Panc1 (cell line): ENCODE measurements around the gene MID1IP1. TPM values are rescaled to one million over a fixed set of nuclear protein-coding genes. Genes with fewer than 3 reads are reported as not detected.

Experiments used
- ATAC-seq: fragments of 200-7000 bp; cut with Tn5 transposase; 2 replicates; pipeline ENCODE4 v1.9.1; 2020; ENCODE audit warnings: mild to moderate bottlenecking, moderate library complexity
- Bru-seq: library from RNA; stranded (reverse); fragments of 400-500 nt; gene quantifications from one replicate; lab custom pipeline; 2021; lab: Mats Ljungman, UMichigan
- BruChase-seq, 2 experiments: library from RNA; stranded (reverse); fragments of 400-500 nt; gene quantifications; one replicate each; lab custom pipeline; 2021; lab: Mats Ljungman, UMichigan
- BruUV-seq: library from RNA; stranded (reverse); fragments of 400-500 nt; replicated peaks from 2 replicates; lab custom pipeline; 2021; lab: Mats Ljungman, UMichigan
- CTCF ChIA-PET: fragments of 300-600 bp; sonication (Branson Sonifier 250); formaldehyde crosslinking; loops from one replicate; lab custom pipeline; 2022; ENCODE audit warnings: antibody characterized with exemption; lab: Charles Lee
- POLR2A ChIA-PET: fragments of 300-600 bp; sonication (Branson Sonifier 250); formaldehyde crosslinking; loops from one replicate; lab custom pipeline; 2022; ENCODE audit warnings: antibody characterized with exemption; lab: Charles Lee
- DNase-seq: peaks from one replicate; pipeline ENCODE4 v3.0.0-alpha.2; 2010; ENCODE audit warnings: low read depth, low spot score
- H3K27ac ChIP-seq: 2 replicates; pipeline ENCODE4 v1.5.1; 2011; ENCODE audit warnings: mild to moderate bottlenecking, low read length, inconsistent platforms
- H3K27me3 ChIP-seq: fragments of 200-500 bp; sonication (Bioruptor generic); 2 replicates; pipeline ENCODE4 v1.6.0; 2014; ENCODE audit warnings: low read length, inconsistent platforms; ENCODE audit not compliant: control insufficient read depth, insufficient read depth
- H3K36me3 ChIP-seq: fragments of 200-500 bp; sonication (Bioruptor generic); 2 replicates; pipeline ENCODE4 v1.5.1; 2014; ENCODE audit warnings: inconsistent platforms, mild to moderate bottlenecking, low read length, moderate library complexity; ENCODE audit not compliant: control insufficient read depth, insufficient read depth
- H3K4me1 ChIP-seq: 2 replicates; pipeline ENCODE4 v1.5.1; 2011; ENCODE audit warnings: inconsistent platforms, mild to moderate bottlenecking, low read length, moderate library complexity; ENCODE audit not compliant: control insufficient read depth, insufficient read depth
- H3K4me3 ChIP-seq, 2 experiments: 2 replicates each; pipeline ENCODE4 v1.5.1; 2011 to 2012; ENCODE audit warnings: low read depth in 2 of 2, low read length in 2 of 2, mild to moderate bottlenecking in 2 of 2, inconsistent platforms in 1 of 2, moderate library complexity in 1 of 2
- H3K9me3 ChIP-seq: fragments of 200-500 bp; sonication (Bioruptor generic); 2 replicates; pipeline ENCODE4 v1.5.1; 2014; ENCODE audit warnings: low read depth, mild to moderate bottlenecking, inconsistent platforms, low read length, moderate library complexity; ENCODE audit not compliant: control insufficient read depth, insufficient read depth
- POLR2AphosphoS5 ChIP-seq: IDR thresholded peaks from 2 replicates; pipeline ENCODE4 v1.6.1; 2012; ENCODE audit warnings: mild to moderate bottlenecking, low read depth, low read length, moderate library complexity
- SIN3A ChIP-seq: IDR thresholded peaks from 2 replicates; pipeline ENCODE4 v1.6.1; 2012; ENCODE audit warnings: low read depth, mild to moderate bottlenecking, low read length, moderate library complexity, borderline replicate concordance; ENCODE audit not compliant: insufficient read depth
- TCF7L2 ChIP-seq: IDR thresholded peaks from 2 replicates; pipeline ENCODE4 v1.6.1; 2011; ENCODE audit warnings: mild to moderate bottlenecking, low read depth, low read length, inconsistent platforms
- in situ Hi-C: cut with HindIII; loops from 2 replicates; pipeline ENCODE4 v1.10.0; 2016; ENCODE audit warnings: low sequenced_read_pairs, low pct_unique_long_range_greater_than_20kb
- intact Hi-C: fragments of 100-400 bp; cut with micrococcal nuclease; formaldehyde crosslinking; loops from one replicate; pipeline ENCODE4 v1.10.0; 2022; ENCODE audit not compliant: unreplicated experiment
- long read RNA-seq: library from polyadenylated mRNA; unstranded; transcript quantifications from one replicate; pipeline ENCODE4 v2.0.0, GENCODE V29; 2021; ENCODE audit not compliant: unreplicated experiment
- polyA plus RNA-seq: library from polyadenylated mRNA; unstranded; fragments of >200 nt; gene quantifications from one replicate; pipeline ENCODE4 v1.2.1, GENCODE V29; 2012; ENCODE audit warnings: missing spikeins; ENCODE audit not compliant: insufficient read length
- total RNA-seq: library from RNA; stranded (reverse); gene quantifications from one replicate; pipeline ENCODE4 v1.2.1, GENCODE V29; 2021; ENCODE audit not compliant: unreplicated experiment
- TF ChIP-seq, protein P1 (sequence below): fragments of 450-650 bp; IDR thresholded peaks from 2 replicates; pipeline ENCODE4 v1.5.1; 2017; ENCODE audit warnings: mild to moderate bottlenecking

MID1IP1 gene
- total RNA-seq (14.0 TPM), Bru-seq, nascent RNA (percentile 54 among the genes with signal in this experiment), BruChase-seq, experiment 1, labeled RNA remaining after a 2-hour chase (percentile 82 among the genes with signal in this experiment), BruChase-seq, experiment 2, labeled RNA remaining after a 6-hour chase (percentile 55 among the genes with signal in this experiment)
- 30.0 TPM for polyA plus RNA-seq
- long read RNA-seq, transcript MID1IP1-201 (2 exons, 2,536 nt), result major isoform, 11 of 14 reads
- long read RNA-seq, partial matches to known transcripts, result 3 of 14 reads
- long read RNA-seq, other reads (novel, unspliced or antisense), result 0 of 14 reads

DNA sequence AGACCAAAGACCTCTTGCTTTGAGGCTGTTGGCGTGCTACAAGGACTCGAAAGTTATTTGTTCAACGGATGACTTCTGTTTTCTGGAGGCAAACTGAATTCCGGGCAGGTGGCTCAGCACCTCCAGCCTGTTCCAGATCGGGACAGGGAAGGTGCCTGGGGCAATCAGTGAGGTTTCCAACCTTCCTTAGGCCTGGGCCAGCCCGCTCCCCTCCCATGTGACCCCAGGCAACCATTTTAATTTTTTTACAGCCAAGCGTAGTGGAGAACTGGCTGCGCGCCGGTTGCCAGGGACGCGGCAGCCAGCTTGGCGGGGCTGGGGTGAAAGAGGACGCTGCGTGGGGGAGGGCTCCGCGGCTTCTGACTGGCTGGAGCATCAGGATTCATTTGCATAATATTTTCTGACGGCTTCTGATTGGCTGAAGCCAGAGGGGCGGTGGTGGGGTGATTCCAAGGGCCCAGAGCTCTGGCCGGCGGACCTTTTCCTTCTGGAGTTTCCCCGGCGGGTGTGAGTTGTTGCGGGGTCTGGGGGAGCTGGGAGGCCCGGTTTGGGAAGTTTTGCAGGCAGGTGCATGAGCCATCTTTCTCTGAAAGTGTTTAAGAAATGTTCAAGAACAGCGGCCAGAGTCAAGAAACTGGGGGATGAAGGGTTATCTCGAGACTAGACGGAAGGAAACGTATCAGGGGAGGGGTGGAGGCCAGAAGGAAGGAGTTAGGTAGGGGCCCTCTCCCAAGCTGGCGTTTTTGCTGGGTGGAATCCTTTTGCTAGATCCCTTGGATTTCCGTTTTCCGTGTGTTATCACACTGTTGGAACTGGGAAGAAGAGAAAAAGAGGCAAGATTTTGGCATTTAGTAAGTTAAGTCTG, at the start of gene MID1IP1:
Gene MID1IP1 (plus strand): TSS at position 479 of the 865 bp plus-strand sequence. CDS start 3,488 bp downstream, outside the sequence.
- H3K4me3 ChIP-seq, result peak within 1 kb of the TSS in 1 of 2 experiments; percentile 21; a peak in 1 of 4 replicates
- DNase-seq (no peak), ATAC-seq (no peak)
- intact Hi-C loops (no loop called here), in situ Hi-C loops (no loop called here)
- no peaks in the 10 kb centered on the region for H3K9me3 ChIP-seq
- H3K4me1 ChIP-seq, result no peaks in the 10 kb centered on the region; the same call in 1 of the 2 replicates
- H3K36me3 ChIP-seq, result no peaks in the 10 kb centered on the region
- CTCF ChIA-PET, result no interaction called here
- no TSS peak for BruUV-seq
- POLR2A ChIA-PET, result no interaction called here
- H3K27me3 ChIP-seq, result no peaks in the 10 kb centered on the region
- TF ChIP-seq SIN3A (no peak), POLR2AphosphoS5 (no peak)
- TF ChIP-seq, protein P1, sequence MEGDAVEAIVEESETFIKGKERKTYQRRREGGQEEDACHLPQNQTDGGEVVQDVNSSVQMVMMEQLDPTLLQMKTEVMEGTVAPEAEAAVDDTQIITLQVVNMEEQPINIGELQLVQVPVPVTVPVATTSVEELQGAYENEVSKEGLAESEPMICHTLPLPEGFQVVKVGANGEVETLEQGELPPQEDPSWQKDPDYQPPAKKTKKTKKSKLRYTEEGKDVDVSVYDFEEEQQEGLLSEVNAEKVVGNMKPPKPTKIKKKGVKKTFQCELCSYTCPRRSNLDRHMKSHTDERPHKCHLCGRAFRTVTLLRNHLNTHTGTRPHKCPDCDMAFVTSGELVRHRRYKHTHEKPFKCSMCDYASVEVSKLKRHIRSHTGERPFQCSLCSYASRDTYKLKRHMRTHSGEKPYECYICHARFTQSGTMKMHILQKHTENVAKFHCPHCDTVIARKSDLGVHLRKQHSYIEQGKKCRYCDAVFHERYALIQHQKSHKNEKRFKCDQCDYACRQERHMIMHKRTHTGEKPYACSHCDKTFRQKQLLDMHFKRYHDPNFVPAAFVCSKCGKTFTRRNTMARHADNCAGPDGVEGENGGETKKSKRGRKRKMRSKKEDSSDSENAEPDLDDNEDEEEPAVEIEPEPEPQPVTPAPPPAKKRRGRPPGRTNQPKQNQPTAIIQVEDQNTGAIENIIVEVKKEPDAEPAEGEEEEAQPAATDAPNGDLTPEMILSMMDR, result no peak
- no peak within 1 kb of the TSS for H3K27ac ChIP-seq

DNA sequence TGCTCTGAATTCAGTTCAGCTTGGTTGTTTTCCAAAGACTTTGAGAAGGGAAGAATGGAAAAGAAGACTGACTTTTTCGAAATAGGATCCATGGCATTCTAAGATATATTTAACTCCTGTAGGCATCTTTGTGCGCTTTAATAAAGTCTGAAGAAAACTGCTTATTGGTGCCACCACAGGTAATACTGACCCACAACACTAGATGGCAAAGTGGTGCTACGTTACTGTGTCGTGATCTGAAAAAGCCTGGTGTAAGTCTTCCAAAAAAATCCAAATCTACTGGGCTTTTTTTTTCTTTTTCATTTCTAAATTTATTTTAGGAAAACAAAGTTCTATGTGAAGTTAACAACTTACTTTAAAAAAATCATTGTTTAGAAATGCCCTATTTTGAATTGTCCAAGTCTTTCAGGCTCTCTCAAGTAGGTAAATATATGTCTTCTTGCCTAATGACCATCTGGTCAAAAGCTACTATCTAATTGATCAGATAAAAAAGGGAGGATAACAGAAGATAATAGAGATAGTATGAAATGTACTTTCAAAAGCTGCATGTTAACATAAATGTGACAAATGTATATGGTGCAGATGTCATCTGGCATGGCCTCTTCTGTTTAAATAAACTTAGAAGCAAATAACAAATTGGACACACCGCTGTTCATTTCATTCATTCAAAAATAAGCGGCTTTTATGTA, 47.0 kb upstream of the MID1IP1 start:
- POLR2A ChIA-PET, result no interaction called here
- no peak overlapping the region for H3K4me3 ChIP-seq
- DNase-seq (peak; percentile 35), ATAC-seq (no peak)
- no TSS peak for BruUV-seq
- no peaks in the 10 kb centered on the region for H3K27me3 ChIP-seq
- in situ Hi-C loops (no loop called here), intact Hi-C loops (no loop called here)
- H3K27ac ChIP-seq, result no peak overlapping the region
- H3K36me3 ChIP-seq, result no peaks in the 10 kb centered on the region
- TF ChIP-seq TCF7L2, result no peak
- TF ChIP-seq, protein P1, result peak; percentile 55; the same call in 1 of the 2 replicates
- H3K4me1 ChIP-seq, result no peaks in the 10 kb centered on the region
- CTCF ChIA-PET, result no interaction called here
- no peaks in the 10 kb centered on the region for H3K9me3 ChIP-seq
